Right ventricle myocardium superior (tissue), 1 donor: ENCODE measurements around the gene TRIM73. TPM values are rescaled to one million over a fixed set of nuclear protein-coding genes. Genes with fewer than 3 reads are reported as not detected.

Source experiments
- total RNA-seq: library from RNA; stranded (reverse); fragmentation: NEBNext Ultra II Directional; extraction: Animal tissue kit (Norgen Biotek cat#: 25700); gene quantifications from one replicate; pipeline ENCODE4 v1.2.1, GENCODE V29; 2021
- donor health status: DM: no; HTN: yes; CAD: no; lungs with severe emphysema.

Gene TRIM73
- total RNA-seq, 1 donor from 2014 or later, result 0.94 TPM

Other genes with a start within 250 kb of the TRIM73 start
- 17.9 TPM for gene POM121C, start 90.7 kb downstream of the TRIM73 start, total RNA-seq
- not detected for gene SPDYE5, start 96.7 kb downstream of the TRIM73 start, total RNA-seq